NCI-H146 treated with DMSO at 0.1 percent for 48 hours (cell line): ENCODE data around the gene MCC.
A peak's percentile ranks its signal among the peaks of the same experiment; 100 is the strongest.

ENCODE experiments used
- DNase-seq: peaks from one replicate; lab custom pipeline; 2025; ENCODE audit not compliant: unreplicated experiment; lab: John Stamatoyannopoulos, UW

The MCC gene

DNA sequence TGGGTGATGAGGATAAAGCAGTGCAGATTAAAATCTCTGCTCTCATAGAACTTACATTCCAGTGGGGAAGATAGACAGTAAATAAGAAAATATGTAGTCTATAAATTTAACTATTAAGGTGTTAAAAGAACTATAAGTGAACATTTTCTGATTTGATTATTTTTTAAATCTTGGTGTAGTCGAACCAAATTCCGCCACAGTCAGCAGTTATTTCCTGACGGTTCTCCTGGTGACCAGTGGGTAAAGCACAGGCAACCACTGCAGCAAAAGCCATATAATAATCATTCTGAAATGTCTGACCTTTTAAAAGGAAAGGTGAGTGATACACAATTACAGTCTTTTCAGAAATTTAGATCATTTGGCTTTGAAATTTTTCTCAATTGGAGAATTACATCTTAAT, 484.5 kb downstream of the MCC start:
- DNase-seq: no peak

- no peak for DNase-seq
Observed at GRCh38 chr5:113002423-113002822, 485.8 kb downstream of the MCC start.

DNA sequence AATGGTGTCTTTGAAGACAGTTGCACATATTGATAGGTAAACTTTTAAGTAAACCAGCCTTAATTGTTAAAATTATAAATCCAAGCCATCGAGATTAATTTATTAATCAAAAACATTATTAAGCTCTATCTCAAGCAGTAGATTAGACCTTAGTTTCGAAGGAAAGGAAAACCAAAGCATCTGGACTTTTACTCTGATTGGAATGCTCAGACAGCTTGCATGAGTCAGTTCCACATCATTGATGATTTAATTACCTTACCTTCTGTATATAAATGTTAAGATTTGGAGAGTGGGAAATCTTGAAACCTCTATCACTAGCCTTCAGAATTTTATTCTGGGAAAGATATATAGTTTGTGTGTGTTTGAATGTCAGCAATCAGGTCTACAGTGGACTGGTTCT, 487.8 kb downstream of the MCC start:
- DNase-seq: no peak

- no peak for DNase-seq
Observed at GRCh38 chr5:112998296-112998695, 490.0 kb downstream of the MCC start.

- DNase-seq: no peak
Observed at GRCh38 chr5:112996830-112997374, 491.4 kb downstream of the MCC start.

DNA sequence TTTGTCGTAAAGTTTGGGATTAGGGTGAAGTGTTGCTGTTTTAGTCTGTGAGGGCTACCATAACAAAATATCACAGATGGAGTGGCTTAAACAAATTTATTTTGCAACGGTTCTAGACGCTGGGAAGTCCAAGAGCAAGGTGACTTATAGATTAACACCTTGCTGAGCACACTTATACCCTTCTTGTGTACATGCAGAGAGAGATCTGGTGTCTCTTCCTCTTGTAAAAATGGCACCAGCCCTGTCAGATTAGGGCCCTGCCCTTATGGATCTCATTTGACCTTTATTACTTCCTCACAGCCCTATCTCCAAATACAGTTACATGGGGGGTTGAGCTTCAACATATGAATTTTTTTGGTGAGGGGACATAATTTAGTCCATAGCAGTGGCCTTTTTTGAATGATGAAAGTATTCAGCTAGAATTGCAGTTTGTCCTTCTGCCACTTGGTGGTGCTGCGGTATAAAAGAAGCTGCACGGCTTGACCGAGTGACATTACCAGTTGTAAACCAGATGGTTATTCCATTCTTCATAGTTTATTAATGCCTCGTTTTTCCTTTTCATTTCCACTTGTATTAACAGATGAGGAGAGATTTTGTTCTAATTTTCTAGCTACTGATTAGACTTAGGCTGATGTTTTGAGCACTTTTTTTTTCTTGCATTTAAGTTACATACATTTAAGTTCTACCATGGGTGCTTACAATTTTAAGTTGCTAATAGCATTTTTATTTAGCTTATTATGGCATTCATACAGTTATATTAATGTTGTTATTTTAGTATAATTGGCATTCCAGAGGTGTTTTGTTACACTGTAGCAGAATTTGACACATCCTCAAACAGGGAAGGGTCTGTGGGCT, 492.3 kb downstream of the MCC start:
- DNase-seq: peak; percentile 47

DNA sequence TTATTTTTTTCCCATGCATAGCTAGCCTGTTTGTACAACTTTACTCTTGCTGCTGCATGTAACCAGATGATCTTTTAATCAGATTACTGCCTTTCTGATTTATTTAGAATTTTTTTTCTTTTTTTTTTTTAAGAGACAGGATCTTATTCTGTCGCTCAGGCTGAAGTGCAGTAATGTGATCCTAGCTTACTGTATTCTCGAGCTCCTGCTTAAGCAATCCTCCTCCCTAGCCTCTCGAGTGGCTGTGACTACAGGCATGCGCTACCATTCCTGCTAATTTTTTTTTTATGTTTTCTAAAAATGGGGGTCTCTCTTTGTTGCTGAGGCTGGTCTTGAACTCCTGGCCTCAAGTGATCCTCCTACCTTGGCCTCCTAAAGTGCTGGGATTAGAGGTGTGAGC, 502.0 kb downstream of the MCC start:
- DNase-seq: no peak

- DNase-seq: no peak
Observed at GRCh38 chr5:112983363-112983762, 504.9 kb downstream of the MCC start.

GRCh38 chr5:112979723-112980122, 508.5 kb downstream of the MCC start:
- DNase-seq: no peak

DNA sequence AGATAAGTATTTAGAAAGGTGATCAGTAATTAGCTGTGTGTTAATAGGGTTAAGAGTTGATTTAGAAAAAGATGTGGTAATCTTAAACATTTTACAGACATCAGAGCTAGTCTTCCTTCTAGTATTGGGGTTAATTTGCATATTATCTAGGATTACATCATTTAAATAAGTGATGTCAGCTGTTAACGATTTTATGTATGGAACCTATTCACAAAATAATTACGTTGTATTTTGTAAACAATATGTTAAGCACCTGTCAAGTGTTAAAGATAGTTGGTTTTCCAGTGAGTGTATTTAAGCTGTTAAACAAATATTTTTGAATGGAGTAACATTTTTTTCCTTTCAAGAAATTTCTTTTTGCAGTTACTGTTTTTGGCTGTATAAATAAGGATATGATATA, 509.4 kb downstream of the MCC start:
- peak; percentile 45 for DNase-seq

DNA sequence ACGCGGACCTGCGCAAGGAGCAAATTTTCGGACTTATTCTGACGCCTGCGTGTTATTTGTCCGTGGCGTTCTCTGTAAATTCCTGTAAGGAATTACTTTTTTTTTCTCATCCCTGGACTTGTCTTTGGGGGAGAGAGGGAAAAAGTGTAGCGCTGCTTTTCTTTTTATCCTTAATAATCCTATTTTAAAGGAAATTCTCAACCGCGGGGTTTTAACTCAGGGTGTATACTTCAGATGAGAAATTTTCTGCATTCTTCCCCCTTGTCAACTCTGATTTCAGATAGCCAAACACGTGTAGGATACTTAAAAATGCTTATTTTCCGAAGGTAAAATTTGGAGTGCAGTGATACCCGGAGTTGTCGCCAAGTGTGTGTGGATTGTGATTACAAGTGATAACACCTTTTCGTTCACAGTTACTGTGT, 510.8 kb downstream of the MCC start:
- DNase-seq: peak; percentile 26

- DNase-seq: peak; percentile 99
Observed at GRCh38 chr5:112976432-112977309, 511.6 kb downstream of the MCC start, which contains the start of gene DCP2. TSS of gene DCP2 (plus strand) at chr5:112976798. CDS start at chr5:112976934, 136 bp downstream.

DNA sequence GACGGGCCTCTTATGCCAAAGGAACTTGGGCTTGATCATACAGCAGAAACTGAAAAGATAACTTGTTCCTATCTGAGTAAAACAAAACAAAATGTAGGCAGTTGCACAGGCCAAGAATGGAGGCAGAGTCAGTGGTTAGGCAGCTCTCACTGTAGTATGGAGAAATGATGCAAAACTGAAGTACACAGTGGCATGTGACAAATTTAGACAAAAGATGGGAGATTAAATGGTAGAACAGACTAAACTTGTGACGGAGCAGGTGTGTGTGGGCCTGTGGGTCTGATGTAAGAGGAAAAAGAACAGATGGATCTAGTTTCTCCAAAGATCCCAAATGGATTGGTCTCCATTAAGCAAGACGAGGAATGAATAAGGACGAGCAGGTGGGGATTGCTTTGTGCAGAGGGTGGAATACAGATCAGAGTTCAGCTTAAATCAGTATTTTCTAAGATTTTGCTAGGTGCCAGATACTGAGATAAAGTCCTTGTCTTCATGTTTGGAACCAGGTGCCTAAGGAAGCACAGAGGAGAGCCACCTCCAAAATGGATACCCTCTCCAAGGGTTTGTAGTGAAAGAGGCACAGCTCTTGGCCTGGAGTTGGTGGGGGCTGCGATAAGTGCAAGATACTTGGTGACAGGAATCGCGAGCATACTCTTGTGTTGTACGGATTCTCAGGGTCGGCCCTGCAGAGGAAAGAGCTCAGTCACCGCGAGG, 512.4 kb downstream of the MCC start:
- DNase-seq: no peak

- no peak for DNase-seq
Observed at GRCh38 chr5:112974901-112975300, 513.4 kb downstream of the MCC start.

DNA sequence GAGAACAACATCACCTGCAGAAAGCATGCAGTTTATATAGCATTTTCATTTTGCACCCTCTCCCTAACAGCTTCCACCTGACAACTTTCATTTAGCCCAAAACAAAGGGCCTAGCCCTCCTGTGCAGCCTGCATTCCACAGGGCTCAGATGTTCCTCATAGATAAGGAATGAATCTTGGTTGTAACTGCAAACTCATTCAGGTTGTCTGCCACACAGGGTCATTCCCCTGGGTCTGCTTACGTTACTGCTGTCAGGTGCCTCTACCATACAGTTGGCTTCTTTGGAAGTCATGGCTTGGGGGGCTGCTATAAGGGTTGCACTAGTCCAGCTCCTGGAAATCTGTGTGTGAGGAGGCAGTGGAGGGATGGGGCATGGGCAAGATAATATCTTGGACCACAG, 514.3 kb downstream of the MCC start:
- DNase-seq: no peak

- DNase-seq: no peak
Observed at GRCh38 chr5:112973036-112973435, 515.2 kb downstream of the MCC start.
